ENCODE data around the gene MKKS. TPM values are rescaled to one million over a fixed set of nuclear protein-coding genes. Genes with fewer than 3 reads are reported as not detected.

MKKS gene
- total and polyA plus RNA-seq, 9 of the 15 experiments (the other 6 are each of a cell fraction or from before 2014, with no cell fraction given), result 6.8 to 26.8 (median 12.0) TPM

DNA sequence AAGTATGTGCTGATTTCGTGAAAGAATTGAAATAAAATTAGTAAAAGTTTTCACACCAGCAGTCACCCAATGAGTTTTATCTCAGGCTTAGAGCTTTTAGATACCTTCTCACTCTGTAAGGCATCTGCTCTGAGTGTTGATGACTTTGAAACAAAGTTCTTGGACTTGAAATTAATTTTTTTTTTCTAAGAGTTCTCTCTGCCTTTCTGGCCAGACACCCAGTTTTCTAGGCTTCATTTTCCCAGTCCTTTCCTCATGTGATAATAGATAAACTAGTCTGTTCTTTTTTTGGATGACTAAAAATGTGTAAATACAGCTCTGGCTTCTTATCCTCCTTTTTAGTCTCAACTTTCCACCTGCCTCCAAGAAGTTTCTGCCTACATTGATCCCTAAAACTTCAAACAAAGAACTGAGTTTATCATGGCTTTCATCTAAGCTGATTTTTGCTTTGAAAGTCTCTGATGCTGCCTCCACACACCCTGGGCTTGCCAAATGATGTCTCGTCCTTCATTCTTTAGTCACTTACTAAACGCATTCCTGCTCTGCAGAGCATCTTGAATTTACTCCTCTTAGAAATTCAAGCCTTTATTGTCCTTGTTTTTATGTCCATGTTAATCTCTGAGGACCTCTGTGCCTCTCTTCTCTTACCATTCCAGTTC lies 33.8 kb upstream of the MKKS start:
- no peaks in the 10 kb centered on the region for H3K79me2 ChIP-seq (ENCODE audit: control insufficient read depth, insufficient read depth, low read length)
- ATAC-seq (no peak), DNase-seq (ENCODE audit: extremely low read depth in 1 of 4, low spot score in 3 of 4) (no peak), FAIRE-seq (no peak)
- WGBS (ENCODE audit: insufficient coverage, low coverage, missing lambda C conversion rate), result 33% methylated on average over 3 of the region's 3 CpGs
- H3K4me3 ChIP-seq, result no peak overlapping the region
- ChIA-PET POLR2A (no interaction called here), CTCF (ENCODE audit: low intra/inter-chr PET ratio) (no interaction called here)
- H3K36me3 ChIP-seq (ENCODE audit: control insufficient read depth, insufficient read depth, low read length), result no peaks in the 10 kb centered on the region
- H3K4me2 ChIP-seq (ENCODE audit: insufficient read depth, low read length), result no peak overlapping the region
- in situ Hi-C loops (cut with MboI) (no loop called here), intact Hi-C loops (cut with micrococcal nuclease) (loop anchor here (2.0 to 5.0 kb wide), 3 partner anchors 69 to 851 kb away; no protein-coding TSS in a partner anchor)
- peaks cover 0 to 6% of the 10 kb centered on the region in 2 experiments; a peak in 2 of 5 replicates for H3K4me1 ChIP-seq (replicated peaks in 1 of 2; ENCODE audit: control insufficient read depth in 2 of 2, insufficient read depth in 2 of 2, low read length in 2 of 2)
- H3K9me1 ChIP-seq (ENCODE audit: control insufficient read depth, insufficient read depth, low read length), result no peaks in the 10 kb centered on the region
- no peak overlapping the region for H3K9ac ChIP-seq (ENCODE audit: insufficient read depth in 1 of 2, low read depth in 2 of 2, low read length in 2 of 2)
- TF ChIP-seq KLF10 (CRISPR knock-in tag; IDR thresholded peaks at IDR 0.05) (no peak), NCOA2 (IDR thresholded peaks at IDR 0.05; ENCODE audit: partially characterized antibody in 2 of 2) (no peak), DIDO1 (tag; IDR thresholded peaks at IDR 0.05; ENCODE audit: low read depth) (no peak), RB1 (IDR thresholded peaks at IDR 0.05; ENCODE audit: low read depth) (no peak)
- BruUV-seq (replicated peaks), result no TSS peak
- no peaks in the 10 kb centered on the region for H3K27me3 ChIP-seq (ENCODE audit: control insufficient read depth in 2 of 2, insufficient read depth in 2 of 2, low read length in 2 of 2)
- no peak overlapping the region for H3K27ac ChIP-seq (ENCODE audit: extremely low read depth, low read depth, low read length)
- no peak overlapping the region for H2AFZ ChIP-seq (ENCODE audit: low read depth, low read length)
- H3K9me3 ChIP-seq (replicated peaks; ENCODE audit: control insufficient read depth, insufficient read depth, low read depth, low read length), result no peaks in the 10 kb centered on the region; the same call in 1 of the 2 replicates
- H4K20me1 ChIP-seq (replicated peaks; ENCODE audit: control insufficient read depth, insufficient read depth, low read length), result no peaks in the 10 kb centered on the region

DNA sequence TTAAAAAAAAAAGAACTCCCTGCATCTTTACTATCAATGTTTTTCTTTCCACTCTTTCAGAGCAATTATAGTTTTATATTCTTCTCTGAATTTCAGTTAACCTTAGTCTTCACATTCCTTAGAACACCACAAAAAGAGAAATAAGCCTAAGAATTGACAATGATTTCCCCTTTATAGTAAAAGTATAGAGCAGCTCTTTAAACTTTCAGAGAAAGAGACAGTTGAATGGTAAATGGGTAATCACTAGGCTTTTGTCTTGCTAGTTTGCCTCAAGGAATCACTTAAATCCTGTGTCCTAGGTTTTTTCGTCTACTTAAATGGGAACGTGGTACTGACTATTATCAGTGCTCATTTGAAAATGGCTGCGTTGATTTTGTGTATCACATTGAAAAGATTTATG lies 32.8 kb upstream of the MKKS start:
- CTCF ChIA-PET (ENCODE audit: low intra/inter-chr PET ratio), result no interaction called here
- Histone ChIP-seq H3K27me3 (ENCODE audit: control insufficient read depth in 2 of 2, insufficient read depth in 2 of 2, low read length in 2 of 2) (no peaks in the 10 kb centered on the region), H3K9me3 (replicated peaks; ENCODE audit: control insufficient read depth, insufficient read depth, low read depth, low read length) (no peaks in the 10 kb centered on the region; the same call in 1 of the 2 replicates), H3K9ac (ENCODE audit: insufficient read depth in 1 of 2, low read depth in 2 of 2, low read length in 2 of 2) (no peak overlapping the region), H3K79me2 (ENCODE audit: control insufficient read depth, insufficient read depth, low read length) (no peaks in the 10 kb centered on the region), H3K4me3 (no peak overlapping the region), H3K4me2 (ENCODE audit: insufficient read depth, low read length) (no peak overlapping the region), H2AFZ (ENCODE audit: low read depth, low read length) (no peak overlapping the region), H3K27ac (ENCODE audit: extremely low read depth, low read depth, low read length) (no peak overlapping the region), H4K20me1 (replicated peaks; ENCODE audit: control insufficient read depth, insufficient read depth, low read length) (no peaks in the 10 kb centered on the region), H3K4me1 (replicated peaks in 1 of 2; ENCODE audit: control insufficient read depth in 2 of 2, insufficient read depth in 2 of 2, low read length in 2 of 2) (peaks cover 0 to 6% of the 10 kb centered on the region in 2 experiments; a peak in 2 of 5 replicates), H3K9me1 (ENCODE audit: control insufficient read depth, insufficient read depth, low read length) (no peaks in the 10 kb centered on the region), H3K36me3 (ENCODE audit: control insufficient read depth, insufficient read depth, low read length) (no peaks in the 10 kb centered on the region)
- ATAC-seq (no peak), FAIRE-seq (no peak), DNase-seq (ENCODE audit: extremely low read depth in 1 of 4, low spot score in 3 of 4) (no peak)
- intact Hi-C loops (cut with micrococcal nuclease), result loop anchor here (5.0 kb wide), 2 partner anchors 70 to 850 kb away; no protein-coding TSS in a partner anchor
- BruUV-seq (replicated peaks), result no TSS peak
- in situ Hi-C loops (cut with MboI), result no loop called here
- WGBS (ENCODE audit: insufficient coverage, low coverage, missing lambda C conversion rate), result 69% methylated on average over 3 of the region's 3 CpGs
- POLR2A ChIA-PET, result no interaction called here
- TF ChIP-seq SIN3A (IDR thresholded peaks at IDR 0.05; ENCODE audit: borderline replicate concordance in 2 of 2, control insufficient read depth in 1 of 2, low read depth in 2 of 2, low read length in 2 of 2), result no peak
- TF ChIP-seq GABPA (tag; conservative IDR thresholded peaks at IDR 0.05; ENCODE audit: low read depth), result no peak
- TF ChIP-seq CREBBP (IDR thresholded peaks at IDR 0.05; ENCODE audit: low read depth, low read length), result no peak
- TF ChIP-seq, protein P1, sequence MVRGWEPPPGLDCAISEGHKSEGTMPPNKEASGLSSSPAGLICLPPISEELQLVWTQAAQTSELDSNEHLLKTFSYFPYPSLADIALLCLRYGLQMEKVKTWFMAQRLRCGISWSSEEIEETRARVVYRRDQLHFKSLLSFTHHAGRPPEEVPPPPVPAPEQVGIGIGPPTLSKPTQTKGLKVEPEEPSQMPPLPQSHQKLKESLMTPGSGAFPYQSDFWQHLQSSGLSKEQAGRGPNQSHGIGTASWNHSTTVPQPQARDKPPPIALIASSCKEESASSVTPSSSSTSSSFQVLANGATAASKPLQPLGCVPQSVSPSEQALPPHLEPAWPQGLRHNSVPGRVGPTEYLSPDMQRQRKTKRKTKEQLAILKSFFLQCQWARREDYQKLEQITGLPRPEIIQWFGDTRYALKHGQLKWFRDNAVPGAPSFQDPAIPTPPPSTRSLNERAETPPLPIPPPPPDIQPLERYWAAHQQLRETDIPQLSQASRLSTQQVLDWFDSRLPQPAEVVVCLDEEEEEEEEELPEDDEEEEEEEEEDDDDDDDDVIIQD (CRISPR knock-in tag; IDR thresholded peaks at IDR 0.05), result no peak
- no peak for TF ChIP-seq NR2C1 (IDR thresholded peaks at IDR 0.05)
- no peak for TF ChIP-seq NR2C1 (tag; IDR thresholded peaks at IDR 0.05)
- no peak for TF ChIP-seq HIVEP1 (CRISPR knock-in tag; IDR thresholded peaks at IDR 0.05)
- no peak for TF ChIP-seq ZBTB8A (IDR thresholded peaks at IDR 0.05; ENCODE audit: partially characterized antibody)
- TF ChIP-seq, protein P2, sequence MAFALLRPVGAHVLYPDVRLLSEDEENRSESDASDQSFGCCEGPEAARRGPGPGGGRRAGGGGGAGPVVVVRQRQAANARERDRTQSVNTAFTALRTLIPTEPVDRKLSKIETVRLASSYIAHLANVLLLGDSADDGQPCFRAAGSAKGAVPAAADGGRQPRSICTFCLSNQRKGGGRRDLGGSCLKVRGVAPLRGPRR (CRISPR knock-in tag; IDR thresholded peaks at IDR 0.05), result no peak
- no peak for TF ChIP-seq ZNF23 (CRISPR knock-in tag; IDR thresholded peaks at IDR 0.05)
- TF ChIP-seq KDM1A (IDR thresholded peaks at IDR 0.05), result no peak
- TF ChIP-seq NFXL1 (CRISPR knock-in tag; IDR thresholded peaks at IDR 0.05), result no peak
